Vagina (tissue), 2 donors: ENCODE data around the gene ZSWIM6. TPM values are rescaled to one million over a fixed set of nuclear protein-coding genes. Genes with fewer than 3 reads are reported as not detected.

Source experiments
- DNase-seq, 2 donors: peaks; one replicate each; pipeline ENCODE4 v3.0.0-alpha.2; 2017; ENCODE audit errors: extremely low spot score in 2 of 2
- H3K27ac ChIP-seq: fragments of 200-600 bp; sonication (generic); one replicate; pipeline ENCODE4 v1.5.1; 2019
- H3K27me3 ChIP-seq: fragments of 200-600 bp; sonication (generic); one replicate; pipeline ENCODE4 v1.5.1; 2019
- H3K36me3 ChIP-seq, 2 donors: fragments of 200-600 bp; sonication (generic); one replicate each; pipeline ENCODE4 v1.5.1; 2017 to 2019
- H3K4me1 ChIP-seq: fragments of 200-600 bp; sonication (generic); one replicate; pipeline ENCODE4 v1.5.1; 2019
- H3K4me3 ChIP-seq, 2 donors: fragments of 200-600 bp; sonication (generic); 1 replicate in 1 of 2; 2 replicates in 1 of 2; pipeline ENCODE4 v1.5.1; 2016 to 2019
- H3K9me3 ChIP-seq: fragments of 200-600 bp; sonication (generic); one replicate; pipeline ENCODE4 v1.5.1; 2019
- POLR2A ChIP-seq, 2 donors: fragments of 450-650 bp; IDR thresholded peaks; one replicate each; pipeline ENCODE4 v1.6.1; 2017; ENCODE audit warnings: antibody characterized with exemption in 2 of 2, mild to moderate bottlenecking in 2 of 2, moderate library complexity in 2 of 2
- POLR2AphosphoS5 ChIP-seq, 2 donors: sonication (generic); formaldehyde crosslinking; IDR thresholded peaks; one replicate each; pipeline ENCODE4 v1.9.0; 2017; ENCODE audit warnings: antibody characterized with exemption in 2 of 2, mild to moderate bottlenecking in 2 of 2, low read depth in 1 of 2; ENCODE audit not compliant: insufficient read depth in 1 of 2
- intact Hi-C: fragments of 100-400 bp; cut with DNase I; formaldehyde crosslinking; loops from one replicate; pipeline ENCODE4 v1.15.1; 2023
- total RNA-seq: library from RNA; depleted of rRNA; stranded (reverse); fragments of >200 nt; gene quantifications from one replicate; pipeline ENCODE4 v1.2.3, GENCODE V29; 2016
- TF ChIP-seq, protein P1 (sequence below), 3 experiments: fragments of 450-650 bp in 2 of 3; fragments of 200-600 bp in 1 of 3; sonication (generic) in 1 of 3; IDR thresholded peaks; one replicate each; pipeline ENCODE4 v1.5.1; 2017 to 2019; ENCODE audit warnings: antibody characterized with exemption in 3 of 3, mild to moderate bottlenecking in 2 of 3, moderate library complexity in 2 of 3

ZSWIM6 gene
- total RNA-seq, 1 donor from 2014 or later, result 16.7 TPM

DNA sequence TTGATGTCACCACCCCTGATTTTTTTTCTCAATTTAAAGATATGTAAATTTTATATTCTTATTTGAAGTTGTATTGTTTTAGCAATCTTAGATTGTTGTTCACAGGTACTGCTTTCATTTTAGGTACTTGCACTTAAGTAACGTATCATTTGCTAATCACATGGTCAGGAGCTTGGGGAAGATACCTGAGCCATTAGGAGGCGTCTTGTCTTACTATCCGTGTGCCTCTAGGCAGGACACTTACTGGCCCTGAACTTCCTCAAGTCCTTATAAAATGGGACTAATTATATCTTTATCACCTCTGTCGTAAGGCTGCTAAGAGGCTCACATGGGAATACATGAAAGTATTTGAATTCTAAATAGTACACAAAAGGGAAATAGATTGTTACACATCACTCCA is 18.5 kb downstream of the ZSWIM6 start:
- no peak overlapping the region for H3K27ac ChIP-seq
- H3K36me3 ChIP-seq, result no peaks in the 10 kb centered on the region
- peaks cover 59% of the 10 kb centered on the region for H3K4me1 ChIP-seq
- TF ChIP-seq, protein P1, sequence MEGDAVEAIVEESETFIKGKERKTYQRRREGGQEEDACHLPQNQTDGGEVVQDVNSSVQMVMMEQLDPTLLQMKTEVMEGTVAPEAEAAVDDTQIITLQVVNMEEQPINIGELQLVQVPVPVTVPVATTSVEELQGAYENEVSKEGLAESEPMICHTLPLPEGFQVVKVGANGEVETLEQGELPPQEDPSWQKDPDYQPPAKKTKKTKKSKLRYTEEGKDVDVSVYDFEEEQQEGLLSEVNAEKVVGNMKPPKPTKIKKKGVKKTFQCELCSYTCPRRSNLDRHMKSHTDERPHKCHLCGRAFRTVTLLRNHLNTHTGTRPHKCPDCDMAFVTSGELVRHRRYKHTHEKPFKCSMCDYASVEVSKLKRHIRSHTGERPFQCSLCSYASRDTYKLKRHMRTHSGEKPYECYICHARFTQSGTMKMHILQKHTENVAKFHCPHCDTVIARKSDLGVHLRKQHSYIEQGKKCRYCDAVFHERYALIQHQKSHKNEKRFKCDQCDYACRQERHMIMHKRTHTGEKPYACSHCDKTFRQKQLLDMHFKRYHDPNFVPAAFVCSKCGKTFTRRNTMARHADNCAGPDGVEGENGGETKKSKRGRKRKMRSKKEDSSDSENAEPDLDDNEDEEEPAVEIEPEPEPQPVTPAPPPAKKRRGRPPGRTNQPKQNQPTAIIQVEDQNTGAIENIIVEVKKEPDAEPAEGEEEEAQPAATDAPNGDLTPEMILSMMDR (IDR thresholded peaks at IDR 0.05), result no peak
- TF ChIP-seq POLR2A (IDR thresholded peaks at IDR 0.05) (no peak), POLR2AphosphoS5 (IDR thresholded peaks at IDR 0.05; ENCODE audit: insufficient read depth in 1 of 2, low read depth in 1 of 2) (no peak)
- H3K27me3 ChIP-seq, result no peaks in the 10 kb centered on the region
- no peaks in the 10 kb centered on the region for H3K9me3 ChIP-seq
- intact Hi-C loops, result no loop called here
- no peak for DNase-seq
- no peak overlapping the region for H3K4me3 ChIP-seq

DNA sequence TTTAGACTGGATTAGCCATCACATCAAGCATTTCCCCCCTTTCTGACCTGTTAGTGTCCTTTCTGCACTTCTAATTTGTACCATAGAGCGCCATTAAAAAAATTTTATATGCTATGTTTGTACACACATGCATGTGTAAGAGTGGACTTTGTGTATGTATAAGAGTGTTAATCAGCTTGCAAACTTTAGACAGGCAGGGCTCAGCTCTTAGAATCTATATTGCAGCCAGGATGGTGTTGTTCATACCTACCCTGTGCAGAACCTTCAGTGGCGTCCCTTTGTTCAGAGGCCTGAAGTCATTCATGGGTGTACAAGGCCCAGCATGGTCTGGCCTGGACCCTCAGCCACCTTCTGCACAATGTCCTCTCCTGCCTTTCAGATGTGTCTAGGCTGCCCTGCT is 19.7 kb downstream of the ZSWIM6 start:
- H3K36me3 ChIP-seq, result no peaks in the 10 kb centered on the region
- TF ChIP-seq POLR2AphosphoS5 (IDR thresholded peaks at IDR 0.05; ENCODE audit: insufficient read depth in 1 of 2, low read depth in 1 of 2) (no peak), POLR2A (IDR thresholded peaks at IDR 0.05) (no peak)
- TF ChIP-seq, protein P1 (IDR thresholded peaks at IDR 0.05), result no peak
- no peaks in the 10 kb centered on the region for H3K27me3 ChIP-seq
- intact Hi-C loops, result no loop called here
- H3K9me3 ChIP-seq, result no peaks in the 10 kb centered on the region
- H3K4me3 ChIP-seq, result no peak overlapping the region
- no peak overlapping the region for H3K27ac ChIP-seq
- peaks cover 53% of the 10 kb centered on the region for H3K4me1 ChIP-seq
- DNase-seq, result no peak

DNA sequence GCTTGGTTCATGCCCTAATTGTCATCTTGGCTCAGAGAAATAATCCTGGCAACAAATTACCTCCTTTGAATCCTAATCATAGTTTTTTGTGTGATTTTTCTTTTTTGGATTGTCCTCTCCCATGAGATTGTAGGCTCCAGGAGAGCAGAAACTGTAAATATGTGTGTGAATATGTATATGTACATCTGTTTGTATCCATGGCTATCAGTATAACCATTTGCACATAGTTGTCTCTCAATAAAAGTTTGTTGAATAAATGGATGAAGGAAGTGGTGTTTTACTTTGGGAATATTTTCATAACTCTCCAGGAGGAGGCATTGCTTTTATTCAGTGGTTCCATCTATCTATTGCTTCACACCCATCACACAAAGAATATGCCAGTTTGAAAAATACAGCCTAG is 20.1 kb downstream of the ZSWIM6 start:
- no peak for DNase-seq
- intact Hi-C loops, result no loop called here
- Histone ChIP-seq H3K9me3 (no peaks in the 10 kb centered on the region), H3K4me3 (no peak overlapping the region), H3K27ac (no peak overlapping the region), H3K4me1 (peaks cover 49% of the 10 kb centered on the region), H3K36me3 (no peaks in the 10 kb centered on the region), H3K27me3 (no peaks in the 10 kb centered on the region)
- TF ChIP-seq, protein P1 (IDR thresholded peaks at IDR 0.05), result no peak
- TF ChIP-seq POLR2A (IDR thresholded peaks at IDR 0.05), result no peak
- TF ChIP-seq POLR2AphosphoS5 (IDR thresholded peaks at IDR 0.05; ENCODE audit: insufficient read depth in 1 of 2, low read depth in 1 of 2), result no peak

DNA sequence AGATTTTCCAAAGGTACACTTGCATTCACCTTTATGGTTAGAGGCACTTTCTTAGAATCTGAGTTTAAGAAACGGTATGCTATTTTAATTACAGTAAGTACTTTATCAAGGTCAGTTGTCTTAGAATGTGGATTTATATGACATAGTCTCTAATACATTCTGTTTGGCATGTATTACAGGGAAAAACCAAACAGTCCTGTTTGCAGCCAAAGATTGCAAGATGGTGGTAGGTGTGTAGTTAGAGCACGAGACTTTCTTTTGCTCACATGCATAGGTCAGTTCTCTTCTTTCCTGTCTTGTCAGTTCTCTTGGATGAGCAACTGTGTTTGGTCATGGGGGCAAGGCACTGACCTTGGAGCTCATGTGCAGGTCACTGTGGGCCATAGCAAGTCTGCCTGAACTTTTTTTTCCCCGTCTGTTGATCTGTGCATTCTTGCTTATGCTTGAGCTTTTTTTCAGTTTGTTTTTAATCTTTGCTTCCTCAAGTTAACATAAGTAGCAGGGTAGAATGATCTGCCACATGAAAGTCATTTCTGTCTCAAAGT is 20.6 kb downstream of the ZSWIM6 start:
- no peak overlapping the region for H3K4me3 ChIP-seq
- H3K9me3 ChIP-seq, result no peaks in the 10 kb centered on the region
- intact Hi-C loops, result no loop called here
- H3K36me3 ChIP-seq, result no peaks in the 10 kb centered on the region
- DNase-seq, result no peak
- H3K27me3 ChIP-seq, result no peaks in the 10 kb centered on the region
- H3K27ac ChIP-seq, result no peak overlapping the region
- H3K4me1 ChIP-seq, result peaks cover 44% of the 10 kb centered on the region
- no peak for TF ChIP-seq POLR2A (IDR thresholded peaks at IDR 0.05)
- no peak for TF ChIP-seq POLR2AphosphoS5 (IDR thresholded peaks at IDR 0.05; ENCODE audit: insufficient read depth in 1 of 2, low read depth in 1 of 2)
- TF ChIP-seq, protein P1 (IDR thresholded peaks at IDR 0.05), result no peak

DNA sequence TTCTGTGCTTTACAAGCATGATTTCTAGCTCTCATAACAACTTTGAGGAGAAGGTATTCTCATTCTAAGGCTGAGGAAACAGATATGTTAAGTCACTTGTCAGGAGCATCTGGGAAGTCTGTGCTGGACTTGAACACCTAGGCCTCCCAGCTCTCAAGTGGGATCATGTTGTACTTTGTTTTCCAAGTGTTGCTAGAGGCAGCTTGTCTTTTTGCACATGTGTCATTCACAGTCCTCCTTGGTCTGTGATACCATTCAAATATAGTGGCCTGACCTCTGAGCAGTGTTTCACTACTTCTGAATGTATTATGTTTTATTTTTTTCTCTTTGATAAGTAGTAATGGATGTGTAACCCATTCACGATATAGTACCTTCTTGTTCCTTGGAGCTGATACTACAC is 21.2 kb downstream of the ZSWIM6 start:
- no peak for DNase-seq
- H3K4me3 ChIP-seq, result no peak overlapping the region
- H3K36me3 ChIP-seq, result no peaks in the 10 kb centered on the region
- peaks cover 38% of the 10 kb centered on the region for H3K4me1 ChIP-seq
- intact Hi-C loops, result no loop called here
- H3K9me3 ChIP-seq, result no peaks in the 10 kb centered on the region
- no peak overlapping the region for H3K27ac ChIP-seq
- no peaks in the 10 kb centered on the region for H3K27me3 ChIP-seq
- no peak for TF ChIP-seq POLR2AphosphoS5 (IDR thresholded peaks at IDR 0.05; ENCODE audit: insufficient read depth in 1 of 2, low read depth in 1 of 2)
- TF ChIP-seq POLR2A (IDR thresholded peaks at IDR 0.05), result no peak
